NCI-H510A treated with DMSO at 0.1 percent for 48 hours (cell line): Measurements from ENCODE around the gene GORASP2.

Experiments
- DNase-seq: peaks from one replicate; lab custom pipeline; 2025; lab: John Stamatoyannopoulos, UW

The GORASP2 gene

GRCh38 chr2:170999654-171000053, 70.6 kb downstream of the GORASP2 start:
- DNase-seq = no peak

- no peak for DNase-seq
These were observed 75.3 kb downstream of the GORASP2 start for GRCh38 chr2:171004363-171004762.

- DNase-seq = no peak
These were observed 75.8 kb downstream of the GORASP2 start for GRCh38 chr2:171004833-171005232.

- no peak for DNase-seq
These were observed 79.6 kb downstream of the GORASP2 start for GRCh38 chr2:171008550-171009205.

- DNase-seq = no peak
These were observed 80.3 kb downstream of the GORASP2 start for GRCh38 chr2:171009386-171009785.

- DNase-seq = no peak
These were observed 84.8 kb downstream of the GORASP2 start for GRCh38 chr2:171013851-171014250.

GRCh38 chr2:171016125-171016524, 87.1 kb downstream of the GORASP2 start:
- DNase-seq = no peak
